ENCODE data around the gene DHRS9.
A peak's percentile ranks its signal among the peaks of the same experiment; 100 is the strongest.
"Not testable (repeated sequence)": the region's sequence is repeated elsewhere in the genome, so short reads cannot be mapped to it uniquely, and the experiment has no call there.

DHRS9 gene

GRCh38 chr2:169104848-169105247 is 35.5 kb downstream of the DHRS9 start:
- no peak for DNase-seq

- no peak for DNase-seq
Measured at GRCh38 chr2:169105476-169105875, 36.1 kb downstream of the DHRS9 start.

DNA sequence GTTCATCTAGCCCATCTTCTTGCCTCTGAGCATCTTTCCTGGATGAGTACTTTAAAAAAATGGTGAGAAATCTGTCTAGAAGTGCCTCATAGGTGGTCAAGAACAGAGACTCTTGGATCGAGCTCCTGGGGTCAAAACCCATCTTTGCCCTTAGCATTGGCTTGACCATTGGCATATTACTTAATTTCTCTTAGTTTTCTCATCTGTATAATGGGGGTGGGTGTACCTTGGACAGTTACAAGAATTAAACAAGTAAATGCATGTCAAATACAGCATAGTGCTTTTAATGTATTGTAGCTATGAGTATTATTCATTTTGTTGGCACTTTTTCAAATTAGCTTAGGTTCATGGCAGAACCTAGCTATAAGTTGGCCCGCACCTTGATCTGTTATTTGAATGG is 36.8 kb downstream of the DHRS9 start:
- DNase-seq, result no peak

DNA sequence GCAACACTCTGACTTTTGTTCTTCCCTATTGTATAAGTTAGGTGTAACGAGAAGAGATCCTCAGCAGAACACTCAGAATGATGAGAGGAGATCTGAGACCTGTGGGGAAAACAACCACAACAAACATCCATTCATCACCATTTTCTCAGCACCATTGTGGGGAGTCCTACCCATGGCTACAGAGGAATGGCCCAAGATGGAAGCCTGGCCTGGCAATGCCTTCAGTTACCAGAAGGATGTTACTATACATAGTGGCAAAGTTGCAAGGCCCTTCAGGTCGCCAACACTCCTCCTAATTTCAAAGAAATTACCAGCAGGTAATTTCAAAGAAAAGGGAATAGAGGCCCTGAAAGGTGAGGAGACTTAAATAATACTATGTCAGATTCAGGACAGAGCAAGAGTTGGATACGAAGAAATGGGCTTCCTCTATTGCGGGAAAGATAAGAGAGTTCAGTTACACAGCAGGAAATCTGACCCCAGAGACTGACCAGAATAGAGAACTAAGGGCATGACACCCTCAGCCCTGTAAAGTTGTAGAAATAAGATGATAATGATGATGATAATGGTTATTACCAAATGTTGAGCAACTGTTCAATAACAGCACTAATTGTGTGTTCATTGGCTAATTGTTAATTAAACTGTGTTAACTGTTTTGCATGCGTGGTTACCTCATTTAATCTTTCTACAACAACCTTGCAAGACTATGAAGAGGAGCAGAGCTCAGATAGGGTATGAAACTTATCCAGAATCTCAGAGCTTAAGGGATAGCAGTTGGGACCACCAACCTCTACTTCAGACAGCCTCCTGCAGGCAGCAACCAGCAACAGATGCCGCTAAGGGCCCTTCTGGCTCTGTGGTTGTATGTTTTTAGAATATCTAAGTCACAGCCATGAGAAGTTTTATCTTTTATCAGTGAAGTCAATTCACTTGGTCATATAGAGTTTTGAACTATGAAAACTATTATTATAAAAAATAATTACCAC is 37.5 kb downstream of the DHRS9 start:
- DNase-seq, result no peak

DNA sequence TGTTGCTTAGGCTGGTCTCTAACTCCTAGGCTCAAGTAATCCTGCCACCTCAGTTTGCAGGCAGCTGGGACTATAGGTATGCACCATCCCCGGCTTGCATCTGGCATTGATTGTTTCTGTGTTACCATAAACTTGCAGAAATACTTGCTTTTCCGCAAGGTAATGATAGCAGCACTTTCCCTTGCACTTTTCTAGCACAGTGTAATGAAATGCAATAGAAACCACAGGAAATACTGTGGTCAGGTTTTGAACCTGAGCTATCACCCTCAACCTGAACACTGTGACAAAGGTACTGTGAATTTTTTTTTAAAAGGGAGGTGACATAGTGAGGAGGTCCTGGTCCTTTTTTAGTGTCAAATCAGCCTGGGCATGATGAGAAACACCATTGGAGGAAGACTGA is 38.3 kb downstream of the DHRS9 start:
- DNase-seq, result no peak

- no peak for DNase-seq
Measured at GRCh38 chr2:169108099-169108884, 38.9 kb downstream of the DHRS9 start.

- DNase-seq, result peak; percentile 87
Measured at GRCh38 chr2:169109502-169110409, 40.4 kb downstream of the DHRS9 start.

DNA sequence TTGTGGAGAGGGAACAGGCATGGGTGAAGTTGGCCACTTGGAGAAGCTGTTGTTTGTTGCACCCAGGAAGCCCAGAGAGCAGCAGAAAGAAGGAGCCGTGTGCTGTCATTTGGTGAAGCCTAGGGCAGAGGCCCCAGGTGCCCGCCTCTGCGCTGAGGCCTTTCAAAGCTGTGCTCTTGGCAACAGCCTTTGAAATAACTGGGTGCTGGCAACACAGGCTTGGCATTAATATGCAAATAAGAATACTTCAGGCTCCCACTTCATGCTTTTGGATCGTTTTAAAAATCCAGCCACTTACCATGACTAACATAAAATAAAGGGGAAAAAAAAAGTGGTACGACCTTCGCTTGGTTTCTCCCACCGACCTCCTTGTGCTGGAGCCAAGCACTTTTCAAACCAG is 41.1 kb downstream of the DHRS9 start:
- no peak for DNase-seq

- no peak for DNase-seq
Measured at GRCh38 chr2:169110916-169111315, 41.6 kb downstream of the DHRS9 start.

- no peak for DNase-seq
Measured at GRCh38 chr2:169112841-169113240, 43.5 kb downstream of the DHRS9 start.

DNA sequence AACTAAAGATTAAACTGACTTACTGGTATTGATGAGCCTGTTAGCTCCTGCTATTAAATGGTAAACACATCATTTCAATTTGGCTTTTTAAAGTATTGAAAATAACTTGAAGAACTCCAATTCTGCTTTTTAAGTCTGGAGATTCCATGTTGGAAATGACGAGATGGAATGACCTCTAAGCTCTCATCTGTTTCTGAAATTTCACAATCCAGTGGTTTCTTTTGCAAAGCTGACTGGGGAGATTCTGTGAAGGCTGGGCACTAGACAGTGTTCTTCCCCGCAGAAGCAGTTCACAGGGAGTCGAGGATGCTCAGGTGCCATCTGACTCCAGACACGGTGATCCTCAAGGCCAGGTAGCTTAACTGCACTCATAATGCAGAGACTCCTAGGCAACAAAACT is 44.7 kb downstream of the DHRS9 start:
- DNase-seq, result no peak

DNA sequence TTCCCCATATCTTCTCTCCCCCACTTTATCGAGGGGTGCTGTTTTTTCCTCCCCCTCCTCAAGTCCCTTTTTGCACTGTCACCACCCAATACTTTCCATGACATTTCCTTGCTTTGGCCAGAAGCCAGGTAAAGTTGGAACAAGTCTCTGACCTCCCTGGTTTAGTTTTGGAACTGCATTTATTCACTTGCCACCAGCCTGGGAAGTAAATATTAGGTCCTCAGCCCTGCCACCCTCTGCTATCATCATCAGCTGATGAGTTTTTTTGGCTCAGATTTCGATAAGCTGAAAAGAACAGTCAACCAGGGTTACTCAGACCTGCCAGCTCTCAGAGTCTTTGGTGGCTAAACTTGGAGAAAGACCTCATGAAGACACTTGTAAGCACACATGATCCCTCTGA is 47.0 kb downstream of the DHRS9 start:
- no peak for DNase-seq

DNA sequence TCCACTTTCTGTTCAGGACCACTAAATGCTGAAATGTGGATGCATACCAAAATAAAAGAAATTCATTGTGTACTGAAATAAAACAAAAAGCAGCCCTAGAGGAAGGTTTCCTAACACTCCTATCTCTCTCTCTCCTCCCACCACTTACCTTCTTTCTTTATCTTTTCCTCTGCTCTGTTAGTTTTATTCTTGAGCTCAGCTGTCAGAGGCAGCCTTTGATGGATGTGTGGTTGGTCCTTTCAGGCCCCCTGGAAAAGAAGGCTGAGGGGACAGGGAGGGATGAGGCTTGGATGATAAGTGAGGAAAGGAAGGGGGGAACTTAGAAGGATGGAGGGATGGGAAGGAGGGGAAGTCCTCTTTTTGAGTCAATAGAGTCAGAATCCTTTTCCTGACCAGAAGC is 47.6 kb downstream of the DHRS9 start:
- no peak for DNase-seq

- no peak for DNase-seq
Measured at GRCh38 chr2:169118060-169118459, 48.7 kb downstream of the DHRS9 start.

DNA sequence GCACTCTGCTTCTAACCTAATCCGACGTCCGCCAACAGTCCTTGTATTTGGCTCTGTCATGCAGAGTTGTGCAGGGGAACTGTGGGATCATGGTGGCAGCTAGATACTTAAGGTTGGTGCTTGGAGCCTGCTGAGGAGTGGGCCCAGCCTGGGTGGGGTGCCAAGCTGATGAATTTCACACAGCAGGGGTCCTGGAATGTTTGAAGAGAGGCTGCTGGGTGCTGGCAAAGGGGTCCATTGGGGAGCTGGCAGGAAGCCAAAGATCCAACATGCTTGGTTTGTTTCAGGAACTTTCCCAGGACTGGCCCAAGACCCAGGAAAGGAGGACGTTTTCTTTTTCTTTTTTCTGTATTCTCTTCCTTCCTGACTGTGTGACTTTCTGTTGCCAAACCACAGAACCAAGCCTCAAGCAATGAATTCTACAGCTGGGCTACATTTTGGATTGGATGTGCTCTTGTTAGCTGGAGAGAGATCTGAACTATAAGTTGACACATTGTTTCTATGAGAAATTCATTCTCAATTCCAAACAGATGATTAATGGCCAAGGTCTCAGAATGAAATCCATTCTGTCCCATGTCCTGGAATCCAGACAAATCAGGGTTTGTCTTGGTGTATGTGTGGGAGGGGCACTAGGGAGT is 49.9 kb downstream of the DHRS9 start:
- no peak for DNase-seq

- DNase-seq, result no peak
Measured at GRCh38 chr2:169119851-169120250, 50.5 kb downstream of the DHRS9 start.

DNA sequence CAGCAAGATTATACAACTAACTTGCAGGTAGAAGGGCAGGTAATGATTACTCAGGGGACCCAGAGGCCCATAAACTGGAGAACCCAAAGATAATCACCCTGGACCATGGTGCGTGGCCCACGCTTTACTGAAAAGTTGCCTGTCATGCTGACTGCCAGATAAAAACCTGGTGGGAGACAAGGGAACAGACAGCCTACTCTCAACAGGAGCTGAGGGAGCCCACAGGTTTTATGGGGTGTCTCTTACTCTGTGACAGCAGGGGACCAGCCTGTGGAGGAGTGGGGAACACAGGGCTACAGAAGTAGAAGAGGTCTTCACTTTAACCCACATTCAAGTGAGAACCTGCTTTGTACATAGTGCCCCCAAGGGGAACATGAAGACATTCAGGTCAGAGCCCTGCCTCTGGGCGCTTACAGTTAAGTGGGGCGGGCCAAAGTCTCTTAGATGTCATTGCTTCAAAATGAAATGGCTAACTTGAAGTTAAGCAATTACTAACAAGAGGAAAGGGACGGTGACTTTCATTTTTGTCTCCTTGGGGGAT is 60.4 kb downstream of the DHRS9 start:
- DNase-seq, result no peak

DNA sequence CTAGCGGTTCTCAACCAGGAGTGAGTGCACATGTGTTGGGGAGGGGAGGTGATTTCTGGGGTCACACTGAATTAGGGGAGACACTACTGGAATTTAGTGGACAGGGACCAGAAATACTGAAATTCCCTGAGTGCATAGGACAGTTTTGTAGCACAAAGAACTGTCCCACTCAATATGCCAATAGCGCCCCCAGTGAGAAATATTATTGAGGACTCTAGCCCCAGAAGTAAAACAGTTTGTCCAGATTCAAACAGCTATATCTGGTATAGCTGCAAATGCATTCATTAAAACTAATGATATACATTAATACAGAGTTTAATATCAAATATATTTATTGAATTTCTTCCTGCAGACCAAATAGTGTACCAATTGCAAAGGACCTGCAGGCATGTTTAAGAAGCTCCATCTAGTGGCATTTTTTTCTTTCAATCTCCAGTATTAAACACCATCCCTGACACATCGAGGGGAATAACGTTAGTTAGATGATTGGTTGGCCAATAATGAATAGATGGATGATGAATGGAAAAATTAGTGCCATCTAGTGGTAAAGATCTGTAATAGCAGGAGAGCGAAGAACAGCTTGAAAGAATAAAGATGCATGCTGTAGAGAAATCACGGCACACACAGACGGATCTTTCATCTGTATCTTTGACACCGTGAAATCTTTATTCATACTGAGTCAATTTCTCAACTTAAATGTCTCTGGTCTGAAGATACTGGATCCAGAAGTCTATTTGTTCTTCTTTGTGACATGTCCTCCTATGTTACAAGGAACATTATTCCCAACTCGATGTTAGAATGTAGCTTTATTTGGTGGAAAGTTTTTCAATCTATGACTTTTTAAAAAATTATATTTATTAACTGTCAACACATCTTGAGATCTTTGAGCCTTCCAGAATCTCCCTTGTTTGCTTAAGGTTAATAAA is 62.5 kb downstream of the DHRS9 start:
- no peak for DNase-seq

- DNase-seq, result not testable (repeated sequence)
Measured at GRCh38 chr2:169134272-169134671, 64.9 kb downstream of the DHRS9 start.

GRCh38 chr2:169136428-169136827 is 67.1 kb downstream of the DHRS9 start:
- DNase-seq, result not testable (repeated sequence)

Data from femur (tissue), 1 donor.